Trophoblast cell (in vitro differentiated cells and primary cell): ENCODE measurements around the gene ERF.
A peak's percentile ranks its signal among the peaks of the same experiment; 100 is the strongest.

ENCODE experiments used
- DNase-seq, 2 donors: peaks; one replicate each; pipeline ENCODE4 v3.0.0-alpha.2; 2016
- H2AFZ ChIP-seq: 2 replicates; pipeline ENCODE4 v1.6.1; 2013; ENCODE audit warnings: low read length, moderate library complexity, mild to moderate bottlenecking; ENCODE audit not compliant: insufficient read depth, poor library complexity
- H2AK5ac ChIP-seq: 2 replicates; pipeline ENCODE4 v1.6.1; 2013; ENCODE audit warnings: mild to moderate bottlenecking, low read length
- H2BK120ac ChIP-seq: 2 replicates; pipeline ENCODE4 v1.6.1; 2013; ENCODE audit warnings: low read length, mild to moderate bottlenecking, moderate library complexity; ENCODE audit not compliant: insufficient read depth, poor library complexity
- H2BK12ac ChIP-seq: 2 replicates; pipeline ENCODE4 v1.6.1; 2013; ENCODE audit warnings: mild to moderate bottlenecking, low read length, moderate library complexity
- H2BK5ac ChIP-seq: 2 replicates; pipeline ENCODE4 v1.6.1; 2013; ENCODE audit warnings: low read length, low read depth, moderate library complexity, mild to moderate bottlenecking; ENCODE audit not compliant: poor library complexity
- H3K14ac ChIP-seq: 2 replicates; pipeline ENCODE4 v1.6.1; 2013; ENCODE audit warnings: mild to moderate bottlenecking, low read length
- H3K18ac ChIP-seq: 2 replicates; pipeline ENCODE4 v1.6.1; 2013; ENCODE audit warnings: mild to moderate bottlenecking, low read length
- H3K23ac ChIP-seq: 2 replicates; pipeline ENCODE4 v1.6.1; 2013; ENCODE audit warnings: low read length
- H3K27ac ChIP-seq: 2 replicates; pipeline ENCODE4 v1.5.1; 2013; ENCODE audit warnings: low read depth, mild to moderate bottlenecking, inconsistent platforms, low read length, moderate library complexity
- H3K27me3 ChIP-seq: 2 replicates; pipeline ENCODE4 v1.6.1; 2013; ENCODE audit warnings: inconsistent platforms, mild to moderate bottlenecking, low read length, moderate library complexity; ENCODE audit not compliant: insufficient read depth
- H3K36me3 ChIP-seq, 2 experiments: 1 replicate in 1 of 2; 2 replicates in 1 of 2; pipeline ENCODE4 v1.6.1; 2013; ENCODE audit warnings: low read length in 2 of 2, mild to moderate bottlenecking in 2 of 2, moderate library complexity in 1 of 2; ENCODE audit not compliant: insufficient read depth in 2 of 2, control insufficient read depth in 1 of 2
- H3K4ac ChIP-seq: 2 replicates; pipeline ENCODE4 v1.6.1; 2013; ENCODE audit warnings: low read depth, mild to moderate bottlenecking, low read length, moderate library complexity
- H3K4me1 ChIP-seq, 2 experiments: 1 replicate in 1 of 2; 2 replicates in 1 of 2; pipeline ENCODE4 v1.6.1; 2013; ENCODE audit warnings: low read length in 2 of 2, mild to moderate bottlenecking in 2 of 2, moderate library complexity in 1 of 2; ENCODE audit not compliant: insufficient read depth in 2 of 2, control insufficient read depth in 1 of 2
- H3K4me2 ChIP-seq: 2 replicates; pipeline ENCODE4 v1.6.1; 2013; ENCODE audit warnings: inconsistent platforms, mild to moderate bottlenecking, low read length, moderate library complexity
- H3K4me3 ChIP-seq: 2 replicates; pipeline ENCODE4 v1.5.1; 2013; ENCODE audit warnings: mild to moderate bottlenecking, low read depth, low read length, inconsistent platforms
- H3K79me1 ChIP-seq: one replicate; pipeline ENCODE4 v1.6.1; 2013; ENCODE audit warnings: low read length
- H3K79me2 ChIP-seq: 2 replicates; pipeline ENCODE4 v1.6.1; 2013; ENCODE audit warnings: low read length, mild to moderate bottlenecking; ENCODE audit not compliant: control insufficient read depth, insufficient read depth, poor library complexity
- H3K9ac ChIP-seq: 2 replicates; pipeline ENCODE4 v1.6.1; 2013; ENCODE audit warnings: mild to moderate bottlenecking, low read length
- H3K9me3 ChIP-seq: 2 replicates; pipeline ENCODE4 v1.6.1; 2013; ENCODE audit warnings: low read depth, mild to moderate bottlenecking, control low read depth, inconsistent platforms, low read length; ENCODE audit not compliant: insufficient read depth
- H4K12ac ChIP-seq: 2 replicates; pipeline ENCODE4 v1.6.1; 2013; ENCODE audit warnings: low read depth, mild to moderate bottlenecking, low read length, moderate library complexity
- H4K8ac ChIP-seq: 2 replicates; pipeline ENCODE4 v1.6.1; 2013; ENCODE audit warnings: low read depth, mild to moderate bottlenecking, low read length, moderate library complexity
- H4K91ac ChIP-seq: one replicate; pipeline ENCODE4 v1.6.1; 2013; ENCODE audit warnings: low read depth, mild to moderate bottlenecking, low read length, moderate library complexity
- WGBS: extraction: QIAGEN DNeasy Blood & Tissue Kit; methylation state at CpG from one replicate; pipeline ENCODE4 v1.1.7; 2013; ENCODE audit warnings: missing lambda C conversion rate; ENCODE audit not compliant: insufficient read length, insufficient coverage; ENCODE audit errors: extremely low coverage; 5-methylcytosine and 5-hydroxymethylcytosine counted together

The ERF gene

GRCh38 chr19:42225718-42226292 is 29.1 kb downstream of the ERF start:
- DNase-seq, result no peak
- no peak overlapping the region for H2BK12ac ChIP-seq
- no peak overlapping the region for H3K4ac ChIP-seq
- no peak overlapping the region for H3K27ac ChIP-seq
- H3K36me3 ChIP-seq, result peaks cover 53 to 58% of the 10 kb centered on the region in 2 experiments
- H4K12ac ChIP-seq, result no peak overlapping the region
- H2AK5ac ChIP-seq, result no peak overlapping the region
- no peak overlapping the region for H2AFZ ChIP-seq
- H3K4me3 ChIP-seq, result no peak overlapping the region
- no peak overlapping the region for H3K18ac ChIP-seq
- H3K4me1 ChIP-seq, result peaks cover 4 to 6% of the 10 kb centered on the region in 2 experiments
- no CpG with 5 or more reads among the region's 33 CpGs for WGBS
- H3K4me2 ChIP-seq, result no peak overlapping the region
- no peak overlapping the region for H4K91ac ChIP-seq
- no peak overlapping the region for H2BK5ac ChIP-seq
- H4K8ac ChIP-seq, result no peak overlapping the region
- H3K79me2 ChIP-seq, result peaks cover 2% of the 10 kb centered on the region
- H3K9ac ChIP-seq, result no peak overlapping the region
- H3K14ac ChIP-seq, result no peak overlapping the region
- no peak overlapping the region for H2BK120ac ChIP-seq
- H3K23ac ChIP-seq, result no peak overlapping the region
- no peaks in the 10 kb centered on the region for H3K79me1 ChIP-seq
- H3K27me3 ChIP-seq, result no peaks in the 10 kb centered on the region
- H3K9me3 ChIP-seq, result no peaks in the 10 kb centered on the region

GRCh38 chr19:42224940-42225717 is 29.8 kb downstream of the ERF start:
- Histone ChIP-seq H2BK5ac (no peak overlapping the region), H4K8ac (no peak overlapping the region), H3K4me2 (no peak overlapping the region), H3K79me2 (peaks cover 8% of the 10 kb centered on the region), H4K12ac (no peak overlapping the region), H3K9ac (no peak overlapping the region), H3K4ac (no peak overlapping the region), H2AFZ (no peak overlapping the region), H3K14ac (no peak overlapping the region), H2AK5ac (no peak overlapping the region), H3K18ac (no peak overlapping the region), H3K4me1 (peaks cover 4 to 6% of the 10 kb centered on the region in 2 experiments), H3K4me3 (no peak overlapping the region), H3K9me3 (no peaks in the 10 kb centered on the region), H2BK12ac (no peak overlapping the region), H3K23ac (no peak overlapping the region), H3K27ac (no peak overlapping the region), H3K36me3 (peaks cover 48 to 53% of the 10 kb centered on the region in 2 experiments), H3K79me1 (peaks cover 5% of the 10 kb centered on the region), H4K91ac (no peak overlapping the region), H3K27me3 (no peaks in the 10 kb centered on the region), H2BK120ac (no peak overlapping the region)
- no peak for DNase-seq
- WGBS, result 100% methylated on average over 2 of the region's 37 CpGs

GRCh38 chr19:42220751-42221097 is 34.2 kb downstream of the ERF start:
- peak overlapping the region; percentile 98 for H3K4me2 ChIP-seq
- no peak overlapping the region for H4K12ac ChIP-seq
- peak overlapping the region; percentile 88 for H4K8ac ChIP-seq
- H3K4me3 ChIP-seq, result peak overlapping the region; percentile 90
- H2BK120ac ChIP-seq, result no peak overlapping the region
- no peak for DNase-seq
- no CpG with 5 or more reads among the region's 6 CpGs for WGBS
- peak overlapping the region; percentile 88 for H3K9ac ChIP-seq
- H3K23ac ChIP-seq, result no peak overlapping the region
- peak overlapping the region; percentile 71 for H2BK5ac ChIP-seq
- H4K91ac ChIP-seq, result no peak overlapping the region
- H2AK5ac ChIP-seq, result peak overlapping the region; percentile 78
- peak overlapping the region; percentile 76 for H3K18ac ChIP-seq
- peaks cover 20% of the 10 kb centered on the region for H3K79me2 ChIP-seq
- H3K79me1 ChIP-seq, result peaks cover 20% of the 10 kb centered on the region
- H3K14ac ChIP-seq, result peak overlapping the region; percentile 64
- H3K4me1 ChIP-seq, result peaks cover 8 to 19% of the 10 kb centered on the region in 2 experiments
- H2BK12ac ChIP-seq, result no peak overlapping the region
- H3K27ac ChIP-seq, result peak overlapping the region; percentile 83
- H3K27me3 ChIP-seq, result no peaks in the 10 kb centered on the region
- no peak overlapping the region for H2AFZ ChIP-seq
- H3K9me3 ChIP-seq, result no peaks in the 10 kb centered on the region
- peak overlapping the region; percentile 94 for H3K4ac ChIP-seq
- H3K36me3 ChIP-seq, result peaks cover 19 to 22% of the 10 kb centered on the region in 2 experiments

GRCh38 chr19:42219812-42220750 is 34.8 kb downstream of the ERF start, which contains the start of gene ZNF526:
TSS of gene ZNF526 (plus strand) at chr19:42220312. CDS start at chr19:42224404, 4,092 bp downstream.
- Histone ChIP-seq H4K91ac (peak within 1 kb of the TSS; percentile 74), H2BK12ac (no peak within 1 kb of the TSS), H3K79me2 (peaks cover 23% of the 10 kb centered on the region)

More at GRCh38 chr19:42219812-42220750, 34.8 kb downstream of the ERF start, which contains the start of gene ZNF526:
- peak within 1 kb of the TSS; percentile 88 for H3K9ac ChIP-seq
- peak; percentile 99 to 100 for DNase-seq
- H3K27ac ChIP-seq, result peak within 1 kb of the TSS; percentile 83
- H3K79me1 ChIP-seq, result peaks cover 20% of the 10 kb centered on the region
- peaks cover 17 to 18% of the 10 kb centered on the region in 2 experiments for H3K36me3 ChIP-seq
- no peaks in the 10 kb centered on the region for H3K27me3 ChIP-seq
- no peak within 1 kb of the TSS for H3K23ac ChIP-seq
- peak within 1 kb of the TSS; percentile 90 for H3K4me3 ChIP-seq
- H2BK120ac ChIP-seq, result peak within 1 kb of the TSS; percentile 29
- WGBS, result no CpG with 5 or more reads among the region's 53 CpGs
- H4K8ac ChIP-seq, result peak within 1 kb of the TSS; percentile 88
- H3K9me3 ChIP-seq, result no peaks in the 10 kb centered on the region
- peak within 1 kb of the TSS; percentile 81 for H3K14ac ChIP-seq
- H2AFZ ChIP-seq, result peak within 1 kb of the TSS; percentile 85
- H2AK5ac ChIP-seq, result peak within 1 kb of the TSS; percentile 78
- peaks cover 8 to 19% of the 10 kb centered on the region in 2 experiments for H3K4me1 ChIP-seq
- peak within 1 kb of the TSS; percentile 98 for H3K4me2 ChIP-seq
- H2BK5ac ChIP-seq, result peak within 1 kb of the TSS; percentile 71
- peak within 1 kb of the TSS; percentile 94 for H3K4ac ChIP-seq
- H3K18ac ChIP-seq, result peak within 1 kb of the TSS; percentile 76
- peak within 1 kb of the TSS; percentile 84 for H4K12ac ChIP-seq
